WTC11 (cell line): ENCODE measurements around the gene SLC12A8. TPM values are rescaled to one million over a fixed set of nuclear protein-coding genes. Genes with fewer than 3 reads are reported as not detected.

Source experiments
- ATAC-seq: fragments of 200-7000 bp; cut with Tn5 transposase; 2 replicates; pipeline ENCODE4 v1.10.0; 2021; ENCODE audit warnings: mild to moderate bottlenecking, moderate library complexity
- CTCF ChIA-PET: fragments of 300-600 bp; sonication (Branson Sonifier 250); formaldehyde crosslinking; loops from one replicate; lab custom pipeline; 2021; ENCODE audit warnings: antibody characterized with exemption; lab: Charles Lee
- POLR2A ChIA-PET: fragments of 350-600 bp; sonication (Branson Sonifier 250); formaldehyde crosslinking; loops from one replicate; lab custom pipeline; 2021; ENCODE audit warnings: antibody characterized with exemption; lab: Charles Lee
- DNase-seq: peaks from one replicate; pipeline ENCODE4 v3.0.0; 2021; ENCODE audit warnings: low spot score
- H3K27ac Mint-ChIP-seq: 2 replicates; pipeline ENCODE4 v1.8.0; 2021; ENCODE audit warnings: mixed read lengths
- H3K27me3 Mint-ChIP-seq: 2 replicates; pipeline ENCODE4 v1.8.0; 2021; ENCODE audit warnings: low read depth, mild to moderate bottlenecking, moderate library complexity, mixed read lengths
- H3K36me3 Mint-ChIP-seq: 2 replicates; pipeline ENCODE4 v1.8.0; 2021; ENCODE audit warnings: mixed read lengths
- H3K4me1 Mint-ChIP-seq: 2 replicates; pipeline ENCODE4 v1.8.0; 2022; ENCODE audit warnings: mixed read lengths
- H3K4me3 Mint-ChIP-seq: 2 replicates; pipeline ENCODE4 v1.8.0; 2021; ENCODE audit warnings: mild to moderate bottlenecking, moderate library complexity, mixed read lengths
- H3K9me3 Mint-ChIP-seq: 2 replicates; pipeline ENCODE4 v1.8.0; 2021; ENCODE audit warnings: mixed read lengths
- AR ChIP-seq: fragments of 250-450 bp; sonication (Bioruptor Pico); IDR thresholded peaks from 2 replicates; pipeline ENCODE4 v1.9.0; 2021; ENCODE audit warnings: mild to moderate bottlenecking
- ARID4B ChIP-seq: sonication (generic); formaldehyde crosslinking; IDR thresholded peaks from 2 replicates; pipeline ENCODE4 v1.8.0; 2023; ENCODE audit warnings: missing genetic modification reagents, mild to moderate bottlenecking, borderline replicate concordance
- ATF2 ChIP-seq: sonication (generic); formaldehyde crosslinking; IDR thresholded peaks from 2 replicates; pipeline ENCODE4 v1.8.1; 2022; ENCODE audit warnings: low read depth, missing genetic modification reagents, borderline replicate concordance
- E2F1 ChIP-seq: sonication (generic); formaldehyde crosslinking; IDR thresholded peaks from 2 replicates; pipeline ENCODE4 v1.8.0; 2022; ENCODE audit warnings: mild to moderate bottlenecking, missing genetic modification reagents
- E2F4 ChIP-seq: sonication (generic); formaldehyde crosslinking; IDR thresholded peaks from 2 replicates; pipeline ENCODE4 v1.8.1; 2022; ENCODE audit warnings: low read depth, mild to moderate bottlenecking, moderate library complexity, missing genetic modification reagents, borderline replicate concordance
- GABPB1 ChIP-seq: sonication (generic); formaldehyde crosslinking; IDR thresholded peaks from 2 replicates; pipeline ENCODE4 v1.8.1; 2023; ENCODE audit warnings: mild to moderate bottlenecking, missing genetic modification reagents
- HMGA2 ChIP-seq: fragments of 250-450 bp; sonication (Bioruptor Pico); IDR thresholded peaks from 2 replicates; pipeline ENCODE4 v1.4.0; 2021; ENCODE audit warnings: mild to moderate bottlenecking, moderate library complexity
- HMGXB4 ChIP-seq: sonication (generic); formaldehyde crosslinking; IDR thresholded peaks from 2 replicates; pipeline ENCODE4 v1.8.1; 2023; ENCODE audit warnings: mild to moderate bottlenecking, moderate library complexity, missing genetic modification reagents
- IRF2 ChIP-seq: sonication (generic); formaldehyde crosslinking; IDR thresholded peaks from 2 replicates; pipeline ENCODE4 v1.8.0; 2022; ENCODE audit warnings: low read depth, missing genetic modification reagents, borderline replicate concordance
- JUN ChIP-seq: sonication (generic); formaldehyde crosslinking; IDR thresholded peaks from 2 replicates; pipeline ENCODE4 v1.8.0; 2023; ENCODE audit warnings: mild to moderate bottlenecking, missing genetic modification reagents
- NFE2L1 ChIP-seq: sonication (generic); formaldehyde crosslinking; IDR thresholded peaks from 2 replicates; pipeline ENCODE4 v1.8.1; 2023; ENCODE audit warnings: missing genetic modification reagents
- PRDM15 ChIP-seq: sonication (generic); formaldehyde crosslinking; IDR thresholded peaks from 2 replicates; pipeline ENCODE4 v1.8.0; 2022; ENCODE audit warnings: missing genetic modification reagents
- TCF7 ChIP-seq: sonication (generic); formaldehyde crosslinking; IDR thresholded peaks from 2 replicates; pipeline ENCODE4 v1.8.0; 2022; ENCODE audit warnings: mild to moderate bottlenecking, low read depth, missing genetic modification reagents, moderate library complexity
- TEAD4 ChIP-seq: sonication (generic); formaldehyde crosslinking; IDR thresholded peaks from 2 replicates; pipeline ENCODE4 v1.8.0; 2022; ENCODE audit warnings: mild to moderate bottlenecking, missing genetic modification reagents
- USF1 ChIP-seq: sonication (generic); formaldehyde crosslinking; IDR thresholded peaks from 2 replicates; pipeline ENCODE4 v1.8.0; 2022; ENCODE audit warnings: mild to moderate bottlenecking, missing genetic modification reagents
- ZNF423 ChIP-seq: fragments of 250-450 bp; sonication (Bioruptor Pico); IDR thresholded peaks from 2 replicates; pipeline ENCODE4 v2.1.2; 2022; ENCODE audit warnings: mild to moderate bottlenecking, moderate library complexity
- ZSCAN18 ChIP-seq: fragments of 250-450 bp; sonication (Bioruptor Pico); IDR thresholded peaks from 2 replicates; pipeline ENCODE4 v2.1.2; 2022; ENCODE audit warnings: mild to moderate bottlenecking, moderate library complexity
- total RNA-seq: library from RNA; stranded (reverse); gene quantifications from 3 replicates; pipeline ENCODE4 v1.2.3, GENCODE V29; 2021

SLC12A8 gene
- total RNA-seq, 1 experiment from 2014 or later: 9.1 TPM

- ChIA-PET POLR2A (interaction anchor here (1.0 kb wide), 1 partner anchor 8 kb away, joined by 3 read pairs; no protein-coding TSS in a partner anchor), CTCF (interaction anchor here (0.6 to 1.3 kb wide), 6 partner anchors 8 to 134 kb away, joined by 3 to 5 read pairs (median 4); no protein-coding TSS in a partner anchor)
- H3K27ac Mint-ChIP-seq: no peak overlapping the region
- ATAC-seq: no peak
- no peaks in the 10 kb centered on the region for H3K27me3 Mint-ChIP-seq
- H3K4me3 Mint-ChIP-seq: no peak overlapping the region
- no peaks in the 10 kb centered on the region for H3K36me3 Mint-ChIP-seq
- no peak for DNase-seq
- H3K4me1 Mint-ChIP-seq: peaks cover 3% of the 10 kb centered on the region
- H3K9me3 Mint-ChIP-seq: no peaks in the 10 kb centered on the region
- TF ChIP-seq JUN: no peak
- TF ChIP-seq E2F1: no peak
- TF ChIP-seq TCF7 (CRISPR knock-in tag): no peak
- no peak for TF ChIP-seq TEAD4 (CRISPR knock-in tag)
- no peak for TF ChIP-seq ATF2 (CRISPR knock-in tag)
- no peak for TF ChIP-seq USF1
- TF ChIP-seq GABPB1: no peak
- TF ChIP-seq PRDM15 (CRISPR knock-in tag): no peak
- TF ChIP-seq HMGXB4 (CRISPR knock-in tag): no peak
- no peak for TF ChIP-seq AR (CRISPR knock-in tag)
- no peak for TF ChIP-seq HMGA2 (CRISPR knock-in tag)
- no peak for TF ChIP-seq NFE2L1
- no peak for TF ChIP-seq ZNF423
- no peak for TF ChIP-seq E2F4 (CRISPR knock-in tag)
- TF ChIP-seq IRF2 (CRISPR knock-in tag): no peak
- no peak for TF ChIP-seq ZSCAN18
- no peak for TF ChIP-seq ARID4B (CRISPR knock-in tag)
Measured at GRCh38 chr3:125128861-125129501, 83.6 kb downstream of the SLC12A8 start.
